Measurements from ENCODE around the gene MOV10.

Gene MOV10

DNA sequence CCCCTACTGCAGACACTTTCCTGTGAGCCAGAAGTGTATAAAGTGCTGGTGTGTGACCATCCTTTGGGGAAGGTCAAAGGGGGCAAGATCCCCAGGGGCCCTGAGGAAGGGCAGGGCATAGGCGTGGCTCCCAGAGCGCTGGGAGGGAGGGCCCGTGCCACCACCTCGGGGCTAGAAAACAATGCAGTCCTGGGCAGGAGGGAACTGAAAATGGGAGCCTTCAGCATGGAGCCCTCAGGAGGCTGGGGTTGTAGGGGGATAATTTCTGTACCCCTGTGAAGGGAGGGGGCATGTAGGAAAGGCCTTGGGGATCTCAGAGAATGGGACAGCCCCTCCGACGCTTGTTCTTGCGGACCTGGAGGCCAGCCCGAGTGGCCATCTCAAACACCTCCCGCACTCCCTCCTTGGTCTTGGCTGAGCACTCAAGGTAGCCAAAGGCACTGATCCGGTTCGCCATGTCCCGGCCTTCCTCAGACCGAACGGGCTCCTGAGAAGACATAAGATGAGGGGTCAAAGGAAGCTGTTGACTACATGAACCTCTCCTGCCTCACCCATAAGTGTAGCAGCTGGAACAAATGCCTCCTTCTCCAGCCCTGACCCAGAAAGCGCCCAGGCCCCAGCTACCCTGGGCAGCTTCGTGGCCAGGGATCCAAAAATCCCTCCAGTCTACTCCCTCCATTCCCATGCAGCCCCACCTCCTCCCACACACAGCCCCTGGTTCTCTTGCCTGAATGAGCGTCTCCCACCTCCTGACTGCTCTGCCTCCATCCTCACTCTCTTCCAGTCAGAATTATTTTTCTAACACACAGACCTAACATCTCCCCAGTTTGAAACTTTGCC is 27.0 kb downstream of the MOV10 start:
- H3K27me3 ChIP-seq (ENCODE audit: control insufficient read depth, insufficient read depth, low read length): no peaks in the 10 kb centered on the region
- H3K9me3 ChIP-seq (replicated peaks; ENCODE audit: low read length): no peaks in the 10 kb centered on the region
- peaks cover 58% of the 10 kb centered on the region for H3K36me3 ChIP-seq (ENCODE audit: insufficient read depth, low read length)
- H3K4me2 ChIP-seq (ENCODE audit: low read length): peak overlapping the region; percentile 78
- peaks cover 50% of the 10 kb centered on the region for H3K4me1 ChIP-seq (ENCODE audit: control insufficient read depth, insufficient read depth, low read length)
- H3K4me3 ChIP-seq (ENCODE audit: low read length): peak overlapping the region; percentile 41
- H3K9ac ChIP-seq (ENCODE audit: low read depth, low read length): peak overlapping the region; percentile 54

DNA sequence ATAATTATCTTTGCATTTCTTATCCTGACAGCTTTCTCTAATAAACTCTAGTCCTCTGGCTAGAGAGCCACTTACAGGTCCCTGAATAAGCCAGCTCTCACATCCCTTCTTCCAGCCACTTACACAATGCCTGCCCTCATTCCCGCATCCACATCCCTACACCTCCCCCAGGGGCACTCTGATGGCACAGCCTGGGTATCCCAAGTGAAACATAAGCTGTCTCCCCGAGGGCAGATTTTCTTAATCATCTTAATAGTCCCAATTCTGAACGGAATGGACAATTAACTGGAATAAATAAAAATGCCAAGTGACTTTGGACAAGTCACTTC is 27.6 kb downstream of the MOV10 start:
- H3K4me1 ChIP-seq (ENCODE audit: control insufficient read depth, insufficient read depth, low read length): peaks cover 50% of the 10 kb centered on the region
- H3K9me3 ChIP-seq (replicated peaks; ENCODE audit: low read length): no peaks in the 10 kb centered on the region
- no peak overlapping the region for H3K4me3 ChIP-seq (ENCODE audit: low read length)
- peaks cover 55% of the 10 kb centered on the region for H3K36me3 ChIP-seq (ENCODE audit: insufficient read depth, low read length)
- peak overlapping the region; percentile 29 for H3K9ac ChIP-seq (ENCODE audit: low read depth, low read length)
- no peaks in the 10 kb centered on the region for H3K27me3 ChIP-seq (ENCODE audit: control insufficient read depth, insufficient read depth, low read length)
- no peak overlapping the region for H3K4me2 ChIP-seq (ENCODE audit: low read length)

DNA sequence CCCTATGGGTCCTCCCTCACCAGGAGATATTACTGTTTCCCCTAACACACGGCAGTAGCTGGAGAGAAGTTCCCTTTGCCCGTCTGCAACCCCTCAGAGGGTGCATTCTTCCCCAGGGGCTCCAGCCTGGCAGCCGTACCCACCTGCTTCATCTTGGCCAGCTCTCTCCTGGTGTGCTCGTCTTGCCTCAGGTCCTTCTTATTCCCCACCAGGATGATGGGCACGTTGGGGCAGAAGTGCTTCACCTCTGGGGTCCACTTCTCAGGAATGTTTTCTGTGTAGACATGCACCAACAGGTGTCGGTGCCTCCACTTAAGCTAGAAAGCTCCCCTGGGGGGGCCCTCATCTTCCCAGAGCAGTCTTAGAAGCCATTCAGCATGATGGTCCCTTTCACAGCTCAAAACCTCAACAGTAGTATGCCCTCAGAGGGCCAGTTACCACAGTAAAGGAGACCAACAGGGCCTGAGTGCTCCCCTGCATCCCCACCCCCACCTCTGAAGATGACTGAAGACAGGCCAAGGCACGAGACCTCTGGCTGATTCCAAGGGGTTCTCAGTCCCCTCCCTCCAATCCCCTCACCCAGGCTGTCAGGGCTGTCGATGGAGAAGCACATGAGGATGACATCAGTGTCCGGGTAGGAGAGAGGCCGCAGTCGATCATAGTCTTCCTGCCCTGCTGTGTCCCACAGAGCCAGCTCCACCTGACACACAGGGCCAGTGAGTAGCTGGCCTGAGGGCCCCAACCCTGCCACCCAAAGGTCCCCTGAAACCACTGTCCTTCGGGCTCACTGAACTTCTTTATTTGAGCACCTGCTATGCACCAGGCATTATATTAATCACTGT is 28.2 kb downstream of the MOV10 start:
- Histone ChIP-seq H3K4me1 (ENCODE audit: control insufficient read depth, insufficient read depth, low read length) (peaks cover 53% of the 10 kb centered on the region), H3K9ac (ENCODE audit: low read depth, low read length) (no peak overlapping the region), H3K9me3 (replicated peaks; ENCODE audit: low read length) (no peaks in the 10 kb centered on the region), H3K36me3 (ENCODE audit: insufficient read depth, low read length) (peaks cover 55% of the 10 kb centered on the region), H3K4me2 (ENCODE audit: low read length) (peak overlapping the region; percentile 14), H3K27me3 (ENCODE audit: control insufficient read depth, insufficient read depth, low read length) (no peaks in the 10 kb centered on the region), H3K4me3 (ENCODE audit: low read length) (no peak overlapping the region)

DNA sequence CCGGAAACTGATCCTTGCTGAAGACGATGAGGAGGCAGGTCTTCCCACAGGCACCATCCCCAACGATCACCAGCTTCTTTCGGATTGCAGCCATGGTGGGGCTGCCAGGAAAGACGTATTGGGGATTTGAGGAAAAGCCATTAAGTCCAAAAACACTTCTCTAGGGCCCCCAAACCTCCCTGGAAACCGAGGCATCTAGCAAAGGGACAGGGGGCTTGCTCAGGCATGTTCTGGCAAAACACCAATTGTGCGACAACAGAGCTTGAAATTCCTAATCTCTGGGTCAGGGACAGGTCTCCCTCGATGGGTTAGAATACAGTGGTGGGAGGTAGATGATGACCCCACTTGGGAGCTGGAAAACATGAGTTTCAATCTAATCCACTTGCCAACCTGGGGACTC is 29.2 kb downstream of the MOV10 start:
- peaks cover 50% of the 10 kb centered on the region for H3K36me3 ChIP-seq (ENCODE audit: insufficient read depth, low read length)
- no peaks in the 10 kb centered on the region for H3K27me3 ChIP-seq (ENCODE audit: control insufficient read depth, insufficient read depth, low read length)
- H3K4me1 ChIP-seq (ENCODE audit: control insufficient read depth, insufficient read depth, low read length): peaks cover 55% of the 10 kb centered on the region
- no peak overlapping the region for H3K4me3 ChIP-seq (ENCODE audit: low read length)
- H3K9me3 ChIP-seq (replicated peaks; ENCODE audit: low read length): no peaks in the 10 kb centered on the region
- H3K9ac ChIP-seq (ENCODE audit: low read depth, low read length): peak overlapping the region; percentile 96
- H3K4me2 ChIP-seq (ENCODE audit: low read length): peak overlapping the region; percentile 91

DNA sequence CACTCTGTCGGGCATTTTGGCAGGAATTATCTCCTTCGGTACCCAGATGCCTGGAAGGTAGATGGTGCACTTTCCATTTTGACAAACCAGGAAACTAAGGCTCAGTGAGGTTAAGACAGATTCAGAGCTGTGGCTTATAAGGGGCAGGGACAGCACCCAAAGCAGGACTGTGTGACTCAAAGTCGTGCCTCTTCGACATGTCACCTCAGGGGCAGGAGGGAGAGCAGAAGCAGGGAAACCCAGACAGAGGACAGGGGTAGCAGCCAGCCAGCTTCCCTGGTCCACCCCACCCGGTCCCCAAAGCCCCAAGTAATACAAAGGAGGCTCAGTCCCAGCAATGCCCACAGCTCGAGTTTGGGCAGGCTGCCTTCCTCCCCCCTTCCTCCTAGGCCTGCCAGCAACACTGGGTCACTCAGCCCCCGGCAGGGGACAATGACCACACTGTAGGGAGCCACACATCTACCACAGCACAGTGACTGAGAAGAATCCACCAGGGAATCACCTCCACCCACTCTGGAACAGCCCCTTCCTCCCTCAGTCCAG is 30.0 kb downstream of the MOV10 start:
- H3K4me3 ChIP-seq (ENCODE audit: low read length): peak overlapping the region; percentile 93
- peak overlapping the region; percentile 91 for H3K4me2 ChIP-seq (ENCODE audit: low read length)
- H3K9ac ChIP-seq (ENCODE audit: low read depth, low read length): peak overlapping the region; percentile 96
- no peaks in the 10 kb centered on the region for H3K27me3 ChIP-seq (ENCODE audit: control insufficient read depth, insufficient read depth, low read length)
- peaks cover 55% of the 10 kb centered on the region for H3K4me1 ChIP-seq (ENCODE audit: control insufficient read depth, insufficient read depth, low read length)
- peaks cover 47% of the 10 kb centered on the region for H3K36me3 ChIP-seq (ENCODE audit: insufficient read depth, low read length)
- H3K9me3 ChIP-seq (replicated peaks; ENCODE audit: low read length): no peaks in the 10 kb centered on the region

DNA sequence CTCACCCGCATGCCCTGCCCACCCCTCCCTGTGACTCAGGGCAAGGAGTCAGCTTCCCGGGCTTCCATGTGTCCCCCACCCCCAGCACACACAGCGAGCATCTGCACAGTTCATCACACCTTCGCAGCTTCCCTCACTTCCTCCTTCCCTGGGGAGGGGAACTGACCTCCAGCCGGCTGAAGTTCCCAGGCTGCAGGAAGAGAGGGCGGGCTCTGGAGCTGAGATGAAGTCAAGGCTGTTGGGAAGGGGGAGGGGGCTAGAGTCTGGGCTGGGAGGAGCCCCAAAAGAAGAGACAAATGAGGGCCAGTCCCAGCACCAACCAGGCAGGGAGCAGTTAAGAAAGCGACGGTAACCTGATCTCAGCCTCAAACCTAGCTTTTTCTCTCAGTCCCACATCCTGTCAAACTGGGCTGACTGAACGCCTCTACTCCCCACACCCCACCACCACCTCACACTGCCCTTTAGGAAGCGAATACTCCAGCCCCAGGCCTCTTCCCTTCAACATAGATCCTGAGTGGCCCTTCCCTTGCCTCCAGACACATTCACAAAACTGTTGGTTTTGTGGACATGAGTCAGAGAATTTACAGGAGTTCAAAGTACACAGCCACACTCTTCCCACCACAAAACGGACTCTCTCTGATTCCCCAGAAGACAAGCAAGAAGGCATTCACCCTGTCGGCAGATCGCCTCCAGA is 30.6 kb downstream of the MOV10 start:
- H3K4me3 ChIP-seq (ENCODE audit: low read length): peak overlapping the region; percentile 93
- H3K4me2 ChIP-seq (ENCODE audit: low read length): peak overlapping the region; percentile 91
- peaks cover 51% of the 10 kb centered on the region for H3K4me1 ChIP-seq (ENCODE audit: control insufficient read depth, insufficient read depth, low read length)

DNA sequence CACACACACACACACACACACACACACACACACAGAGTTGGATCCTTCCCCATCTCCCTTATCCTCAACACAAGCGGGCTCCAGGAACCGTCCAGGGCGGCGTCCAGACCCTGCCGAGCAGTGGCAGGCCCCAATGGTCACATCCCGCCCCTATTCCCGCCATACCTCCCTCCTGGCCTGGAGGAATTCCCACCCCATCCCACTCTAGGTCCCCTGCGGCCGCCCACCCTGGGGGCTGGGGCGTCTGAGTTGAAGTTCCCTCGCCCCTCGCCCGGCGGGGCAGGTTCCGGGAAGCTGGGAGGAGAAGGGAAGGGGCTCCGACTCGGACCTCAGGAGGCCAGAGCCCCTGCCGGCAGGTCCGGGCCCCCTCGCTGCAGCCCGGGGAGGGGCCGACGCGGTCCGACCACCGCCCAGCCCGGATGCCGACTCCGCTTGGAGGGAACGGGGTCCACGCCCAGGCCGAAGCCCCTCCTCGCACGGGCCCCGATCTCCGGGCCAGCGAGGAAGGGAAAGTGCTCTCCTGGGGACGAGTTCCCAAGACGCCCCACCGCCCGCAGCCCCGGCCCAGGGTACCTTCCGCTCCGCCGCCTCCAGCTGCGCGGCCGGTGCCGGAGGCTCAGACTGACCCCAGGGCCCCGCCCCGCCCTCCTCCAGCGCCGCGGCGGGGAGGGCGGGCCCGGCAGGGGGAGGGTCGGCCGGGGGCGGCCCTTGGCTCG is 32.2 kb downstream of the MOV10 start, which contains the start of gene RHOC:
Gene RHOC, minus strand, starts transcription at position 623 of the 716 bp plus-strand sequence. CDS start 3,328 bp downstream, outside the sequence.
- Histone ChIP-seq H3K4me1 (ENCODE audit: control insufficient read depth, insufficient read depth, low read length) (peaks cover 35% of the 10 kb centered on the region), H3K9me3 (replicated peaks; ENCODE audit: low read length) (no peaks in the 10 kb centered on the region), H3K27me3 (ENCODE audit: control insufficient read depth, insufficient read depth, low read length) (no peaks in the 10 kb centered on the region), H3K9ac (ENCODE audit: low read depth, low read length) (peak within 1 kb of the TSS; percentile 96), H3K36me3 (ENCODE audit: insufficient read depth, low read length) (peaks cover 27% of the 10 kb centered on the region), H3K4me2 (ENCODE audit: low read length) (peak within 1 kb of the TSS; percentile 91), H3K4me3 (ENCODE audit: low read length) (peak within 1 kb of the TSS; percentile 93)

More for the DNA sequence above, 30.6 kb downstream of the MOV10 start:
- peak overlapping the region; percentile 96 for H3K9ac ChIP-seq (ENCODE audit: low read depth, low read length)
- H3K27me3 ChIP-seq (ENCODE audit: control insufficient read depth, insufficient read depth, low read length): no peaks in the 10 kb centered on the region
- no peaks in the 10 kb centered on the region for H3K9me3 ChIP-seq (replicated peaks; ENCODE audit: low read length)
- peaks cover 41% of the 10 kb centered on the region for H3K36me3 ChIP-seq (ENCODE audit: insufficient read depth, low read length)

DNA sequence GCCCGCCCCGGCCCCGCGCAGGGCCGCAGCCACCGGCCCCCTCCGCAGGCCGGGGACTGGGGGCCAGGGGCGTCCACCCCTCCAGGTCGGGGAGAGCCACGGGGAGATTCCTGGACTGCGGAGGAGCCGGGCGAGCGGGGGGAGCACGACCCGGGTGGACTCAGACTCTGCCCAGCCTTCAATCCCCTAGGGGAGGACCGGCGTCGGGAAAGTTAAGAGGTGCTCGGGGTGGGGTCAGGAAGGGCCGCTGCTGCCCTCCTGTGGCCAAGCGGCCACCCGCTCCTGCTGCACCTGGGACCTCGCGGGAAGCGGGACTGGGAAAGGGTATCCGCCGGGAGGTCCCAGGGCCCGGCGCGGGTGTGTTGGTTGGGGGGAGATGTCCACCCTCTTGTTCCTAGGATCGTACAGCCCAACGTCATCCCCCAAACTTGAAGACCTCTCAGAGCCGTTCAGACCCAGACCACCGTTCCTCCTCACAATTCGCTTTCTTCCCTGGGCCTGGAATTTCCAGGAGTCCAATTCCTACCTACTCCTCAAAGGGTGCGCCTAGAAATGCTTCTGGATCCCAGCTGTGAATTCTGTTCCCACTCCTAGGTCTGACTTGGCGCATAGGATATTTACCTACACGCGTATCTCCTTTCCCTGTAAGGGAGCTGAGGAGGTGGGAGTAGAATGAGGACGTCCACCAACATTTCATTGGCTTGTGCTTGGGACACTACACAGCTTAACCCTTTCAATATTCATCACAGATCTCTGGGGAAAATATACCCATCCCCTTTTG is 33.0 kb downstream of the MOV10 start:
- Histone ChIP-seq H3K36me3 (ENCODE audit: insufficient read depth, low read length) (peaks cover 19% of the 10 kb centered on the region), H3K4me1 (ENCODE audit: control insufficient read depth, insufficient read depth, low read length) (peaks cover 28% of the 10 kb centered on the region), H3K9me3 (replicated peaks; ENCODE audit: low read length) (no peaks in the 10 kb centered on the region), H3K4me2 (ENCODE audit: low read length) (peak overlapping the region; percentile 91), H3K9ac (ENCODE audit: low read depth, low read length) (peak overlapping the region; percentile 96), H3K27me3 (ENCODE audit: control insufficient read depth, insufficient read depth, low read length) (no peaks in the 10 kb centered on the region), H3K4me3 (ENCODE audit: low read length) (peak overlapping the region; percentile 93)

DNA sequence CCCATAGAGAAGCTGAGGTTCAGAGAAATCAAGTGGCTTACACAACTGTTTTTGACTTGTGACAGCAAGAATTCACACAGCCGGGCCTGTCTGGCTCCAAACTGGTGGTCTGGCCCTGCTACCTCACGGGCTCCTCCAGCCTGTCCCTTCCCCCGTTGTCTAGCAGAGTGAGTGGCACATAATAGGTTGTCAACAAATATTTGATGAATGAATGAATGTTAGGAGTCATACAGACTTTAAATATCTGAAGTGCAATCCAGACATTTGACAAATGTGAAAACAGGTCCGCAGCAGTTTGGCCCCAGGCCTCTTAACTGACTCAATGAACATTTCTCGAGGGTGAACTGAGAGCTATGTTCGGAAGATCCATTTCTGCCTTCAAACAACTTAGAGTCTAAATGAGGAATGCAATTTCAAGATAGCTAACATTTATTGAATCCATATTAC is 33.6 kb downstream of the MOV10 start:
- Histone ChIP-seq H3K36me3 (ENCODE audit: insufficient read depth, low read length) (peaks cover 13% of the 10 kb centered on the region), H3K9me3 (replicated peaks; ENCODE audit: low read length) (no peaks in the 10 kb centered on the region), H3K4me3 (ENCODE audit: low read length) (no peak overlapping the region), H3K27me3 (ENCODE audit: control insufficient read depth, insufficient read depth, low read length) (no peaks in the 10 kb centered on the region), H3K9ac (ENCODE audit: low read depth, low read length) (peak overlapping the region; percentile 96), H3K4me1 (ENCODE audit: control insufficient read depth, insufficient read depth, low read length) (peaks cover 22% of the 10 kb centered on the region), H3K4me2 (ENCODE audit: low read length) (peak overlapping the region; percentile 91)

DNA sequence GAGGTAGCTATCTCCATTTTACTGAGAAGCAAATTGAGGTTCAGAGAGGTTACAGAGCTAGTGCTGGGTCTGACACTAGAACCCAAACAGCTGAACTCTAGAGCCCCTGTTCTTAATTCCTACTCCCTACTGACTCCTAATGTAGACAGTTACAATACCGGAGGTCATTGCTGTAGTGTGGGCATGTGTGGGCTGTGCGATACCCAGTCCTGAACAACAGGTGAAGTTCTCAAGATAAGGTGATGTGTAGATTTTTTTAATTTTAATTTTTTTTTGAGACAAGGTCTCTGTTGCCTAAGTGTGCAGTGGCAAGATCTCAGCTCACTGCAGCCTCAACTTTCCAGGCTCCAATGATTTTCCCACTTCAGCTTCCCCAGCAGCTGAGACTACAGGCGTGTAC is 34.0 kb downstream of the MOV10 start:
- H3K9ac ChIP-seq (ENCODE audit: low read depth, low read length): no peak overlapping the region
- peaks cover 9% of the 10 kb centered on the region for H3K36me3 ChIP-seq (ENCODE audit: insufficient read depth, low read length)
- H3K4me3 ChIP-seq (ENCODE audit: low read length): no peak overlapping the region
- H3K4me2 ChIP-seq (ENCODE audit: low read length): no peak overlapping the region
- H3K27me3 ChIP-seq (ENCODE audit: control insufficient read depth, insufficient read depth, low read length): no peaks in the 10 kb centered on the region
- H3K9me3 ChIP-seq (replicated peaks; ENCODE audit: low read length): no peaks in the 10 kb centered on the region
- peaks cover 21% of the 10 kb centered on the region for H3K4me1 ChIP-seq (ENCODE audit: control insufficient read depth, insufficient read depth, low read length)

All from skeletal muscle satellite cell (primary cell).